Mucosa of descending colon (tissue), 3 donors: ENCODE measurements around the gene ANO8. TPM values are rescaled to one million over a fixed set of nuclear protein-coding genes. Genes with fewer than 3 reads are reported as not detected.

Source experiments
- ATAC-seq: fragments of 200-7000 bp; cut with Tn5 transposase; one replicate; pipeline ENCODE4 v1.9.1; 2020; ENCODE audit warnings: mild to moderate bottlenecking, moderate library complexity
- DNase-seq, 3 donors: peaks; one replicate each; pipeline ENCODE4 v3.0.0-alpha.2; 2020
- H3K36me3 ChIP-seq: fragments of 200-600 bp; one replicate; pipeline ENCODE4 v1.8.0; 2021; ENCODE audit warnings: low read depth, mild to moderate bottlenecking
- H3K4me1 ChIP-seq: fragments of 200-600 bp; one replicate; pipeline ENCODE4 v1.8.0; 2021; ENCODE audit warnings: low read depth, mild to moderate bottlenecking
- H3K4me3 ChIP-seq: fragments of 200-600 bp; one replicate; pipeline ENCODE4 v1.8.0; 2021; ENCODE audit warnings: mild to moderate bottlenecking
- H3K9me3 ChIP-seq: fragments of 200-600 bp; one replicate; pipeline ENCODE4 v1.8.0; 2021; ENCODE audit warnings: mild to moderate bottlenecking
- CTCF ChIP-seq: fragments of 200-600 bp; IDR thresholded peaks from one replicate; pipeline ENCODE4 v1.8.0; 2022; ENCODE audit warnings: antibody characterized with exemption, mild to moderate bottlenecking
- intact Hi-C, 2 donors: fragments of 100-400 bp; cut with DNase I in 1 of 2; cut with micrococcal nuclease in 1 of 2; formaldehyde crosslinking; loops; one replicate each; pipeline versions ENCODE4 v1.11.0 to v1.11.1; 2022; cut with DNase I, micrococcal nuclease
- total RNA-seq, 3 donors: library from RNA; stranded (reverse); fragmentation: NEBNext Ultra II Directional in 2 of 3; extraction: Animal tissue kit (Norgen Biotek cat#: 25700) in 2 of 3; gene quantifications; one replicate each; pipeline versions ENCODE4 v1.2.1 to v1.2.4, GENCODE V29; 2021 to 2023
- donor health status: DM: no; HTN: no; CAD: no; lungs with moderate emphysema.
- donor health status: DM: no; HTN: no; CAD: no.
- donor health status: DM: no; HTN: yes; CAD: no.

The ANO8 gene
- total RNA-seq, 3 donors from 2014 or later = 7.1 to 9.4 (median 8.6) TPM

DNA sequence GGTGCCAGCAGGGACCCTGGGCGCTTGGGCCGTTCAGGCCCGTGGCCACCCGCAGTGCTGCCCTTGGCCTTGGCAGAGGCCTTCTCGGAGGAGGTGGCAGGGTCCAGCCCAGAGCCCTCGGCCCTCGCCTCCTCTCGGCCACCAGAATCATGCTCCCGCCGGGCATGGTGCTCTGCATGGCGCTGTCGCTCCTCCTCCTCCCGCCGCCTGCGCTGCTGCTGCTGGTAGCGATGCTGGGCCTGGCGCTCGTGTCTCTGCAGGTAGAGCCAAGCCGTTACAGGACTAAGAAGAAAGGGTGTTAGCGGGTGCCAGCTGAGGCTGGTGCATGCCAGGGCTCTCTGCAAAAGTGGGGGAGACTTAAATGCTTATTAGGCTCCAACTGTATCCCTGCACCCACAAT is 9.5 kb downstream of the ANO8 start:
- H3K36me3 ChIP-seq = no peaks in the 10 kb centered on the region
- ATAC-seq (no peak), DNase-seq (peak in 1 of 3 donors; percentile 53)
- no peaks in the 10 kb centered on the region for H3K9me3 ChIP-seq
- H3K4me3 ChIP-seq = no peak overlapping the region
- intact Hi-C loops = no loop called here
- TF ChIP-seq CTCF = no peak
- H3K4me1 ChIP-seq = peaks cover 16% of the 10 kb centered on the region

GRCh38 chr19:17324357-17325114 is 10.1 kb downstream of the ANO8 start:
- no peak for ATAC-seq
- Histone ChIP-seq H3K9me3 (no peaks in the 10 kb centered on the region), H3K4me1 (peaks cover 16% of the 10 kb centered on the region), H3K36me3 (no peaks in the 10 kb centered on the region), H3K4me3 (no peak overlapping the region)
- peak in 1 of 3 donors; percentile 55 for DNase-seq
- no peak for TF ChIP-seq CTCF
- intact Hi-C loops = no loop called here

GRCh38 chr19:17323964-17324332 is 10.7 kb downstream of the ANO8 start:
- Histone ChIP-seq H3K9me3 (no peaks in the 10 kb centered on the region), H3K36me3 (no peaks in the 10 kb centered on the region), H3K4me1 (peaks cover 10% of the 10 kb centered on the region), H3K4me3 (no peak overlapping the region)
- ATAC-seq (no peak), DNase-seq (peak in 1 of 3 donors; percentile 58)
- no peak for TF ChIP-seq CTCF
- intact Hi-C loops = no loop called here

DNA sequence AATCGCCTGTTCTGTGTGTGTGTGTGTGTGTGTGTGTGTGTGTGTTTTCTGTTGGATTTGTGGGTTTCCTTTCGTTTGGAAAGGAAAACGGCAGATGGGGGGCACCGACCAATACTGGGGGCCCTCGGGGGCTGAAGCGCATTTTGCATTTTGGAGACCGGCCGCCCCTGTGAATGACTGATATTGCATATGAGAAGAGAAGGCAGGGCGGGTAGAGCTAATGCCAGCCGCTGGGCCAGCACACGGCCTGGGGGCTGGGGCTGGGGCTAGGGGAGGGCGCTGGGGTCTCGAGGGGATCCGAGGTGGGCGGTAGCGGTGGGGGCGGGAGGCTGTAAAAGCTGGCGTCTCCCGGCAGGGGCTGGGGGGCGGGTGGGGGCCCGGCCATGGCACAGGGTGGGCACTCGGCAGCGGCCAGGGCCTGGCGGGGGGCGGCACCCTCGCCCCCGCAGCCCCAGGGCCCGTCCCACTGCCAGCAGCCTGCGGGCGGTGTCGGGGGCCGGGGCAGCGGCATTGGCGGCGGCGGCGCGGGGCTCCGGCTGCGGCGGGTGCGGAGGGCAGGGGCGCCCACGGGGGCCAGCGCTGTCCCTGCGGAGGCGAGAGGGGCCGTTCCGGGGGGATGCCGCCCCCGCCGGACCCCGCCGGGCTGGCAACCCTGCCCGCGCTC is 11.2 kb downstream of the ANO8 start:
- H3K4me1 ChIP-seq = peaks cover 7% of the 10 kb centered on the region
- no peak for ATAC-seq
- TF ChIP-seq CTCF = no peak
- no peaks in the 10 kb centered on the region for H3K9me3 ChIP-seq
- H3K4me3 ChIP-seq = no peak overlapping the region
- no peaks in the 10 kb centered on the region for H3K36me3 ChIP-seq
- no peak for DNase-seq
- intact Hi-C loops = no loop called here

DNA sequence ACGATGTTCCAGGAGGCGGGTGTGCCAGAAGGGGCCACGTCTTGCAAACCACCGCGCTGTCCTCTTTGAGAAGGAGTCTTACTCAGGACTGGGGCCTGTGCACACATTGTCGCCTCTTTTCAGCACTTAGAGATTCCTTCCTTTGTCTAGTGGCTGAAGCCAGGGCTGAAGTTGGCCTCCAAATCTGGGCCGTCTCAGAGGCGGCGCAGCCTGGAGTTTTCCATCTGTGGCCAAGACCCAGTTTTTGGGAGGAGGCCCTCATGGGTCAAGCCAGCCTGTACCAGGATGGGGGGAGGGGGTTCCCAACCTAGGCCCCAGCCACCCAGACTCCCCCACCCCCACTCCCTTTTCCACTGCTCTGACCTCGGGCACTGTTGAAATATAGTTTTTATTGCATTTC is 11.8 kb downstream of the ANO8 start:
- peak in 1 of 3 donors; percentile 12 for DNase-seq
- Histone ChIP-seq H3K4me1 (peaks cover 7% of the 10 kb centered on the region), H3K4me3 (no peak overlapping the region), H3K9me3 (no peaks in the 10 kb centered on the region), H3K36me3 (no peaks in the 10 kb centered on the region)
- no peak for TF ChIP-seq CTCF
- no peak for ATAC-seq
- intact Hi-C loops = no loop called here
